Vagina (tissue), 2 donors: ENCODE results near the gene ST6GALNAC3. TPM values are rescaled to one million over a fixed set of nuclear protein-coding genes. Genes with fewer than 3 reads are reported as not detected.

ENCODE experiments used
- DNase-seq, 2 donors: peaks; one replicate each; pipeline ENCODE4 v3.0.0-alpha.2; 2017; ENCODE audit errors: extremely low spot score in 2 of 2
- H3K27ac ChIP-seq: fragments of 200-600 bp; sonication (generic); one replicate; pipeline ENCODE4 v1.5.1; 2019
- H3K27me3 ChIP-seq: fragments of 200-600 bp; sonication (generic); one replicate; pipeline ENCODE4 v1.5.1; 2019
- H3K36me3 ChIP-seq, 2 donors: fragments of 200-600 bp; sonication (generic); one replicate each; pipeline ENCODE4 v1.5.1; 2017 to 2019
- H3K4me1 ChIP-seq: fragments of 200-600 bp; sonication (generic); one replicate; pipeline ENCODE4 v1.5.1; 2019
- H3K4me3 ChIP-seq, 2 donors: fragments of 200-600 bp; sonication (generic); 1 replicate in 1 of 2; 2 replicates in 1 of 2; pipeline ENCODE4 v1.5.1; 2016 to 2019
- H3K9me3 ChIP-seq: fragments of 200-600 bp; sonication (generic); one replicate; pipeline ENCODE4 v1.5.1; 2019
- POLR2A ChIP-seq, 2 donors: fragments of 450-650 bp; IDR thresholded peaks; one replicate each; pipeline ENCODE4 v1.6.1; 2017; ENCODE audit warnings: antibody characterized with exemption in 2 of 2, mild to moderate bottlenecking in 2 of 2, moderate library complexity in 2 of 2
- POLR2AphosphoS5 ChIP-seq, 2 donors: sonication (generic); formaldehyde crosslinking; IDR thresholded peaks; one replicate each; pipeline ENCODE4 v1.9.0; 2017; ENCODE audit warnings: antibody characterized with exemption in 2 of 2, mild to moderate bottlenecking in 2 of 2, low read depth in 1 of 2; ENCODE audit not compliant: insufficient read depth in 1 of 2
- intact Hi-C: fragments of 100-400 bp; cut with DNase I; formaldehyde crosslinking; loops from one replicate; pipeline ENCODE4 v1.15.1; 2023
- total RNA-seq: library from RNA; depleted of rRNA; stranded (reverse); fragments of >200 nt; gene quantifications from one replicate; pipeline ENCODE4 v1.2.3, GENCODE V29; 2016
- TF ChIP-seq, protein P1 (sequence below), 3 experiments: fragments of 450-650 bp in 2 of 3; fragments of 200-600 bp in 1 of 3; sonication (generic) in 1 of 3; IDR thresholded peaks; one replicate each; pipeline ENCODE4 v1.5.1; 2017 to 2019; ENCODE audit warnings: antibody characterized with exemption in 3 of 3, mild to moderate bottlenecking in 2 of 3, moderate library complexity in 2 of 3

Gene ST6GALNAC3
- total RNA-seq, 1 donor from 2014 or later, result 21.1 TPM

DNA sequence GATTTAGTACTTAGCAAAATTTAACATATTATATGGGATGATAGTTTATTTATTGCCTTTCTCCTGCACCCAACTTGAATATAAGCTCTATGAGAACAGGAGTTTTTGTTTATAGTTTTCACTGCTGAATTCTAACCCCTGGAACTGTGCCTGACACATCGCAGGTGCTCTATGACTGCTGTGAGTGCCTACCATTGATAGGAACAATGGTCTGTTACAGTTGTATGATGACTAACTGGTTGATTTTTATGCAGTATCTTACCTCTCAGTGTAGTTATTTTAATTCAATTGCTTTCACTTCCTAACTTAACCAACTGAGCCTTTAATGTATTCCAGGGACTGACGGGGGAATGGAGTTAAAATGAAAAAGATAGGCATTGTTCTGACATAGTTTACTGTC lies 336.0 kb downstream of the ST6GALNAC3 start:
- no peak overlapping the region for H3K4me3 ChIP-seq
- H3K27me3 ChIP-seq, result no peaks in the 10 kb centered on the region
- TF ChIP-seq, protein P1, sequence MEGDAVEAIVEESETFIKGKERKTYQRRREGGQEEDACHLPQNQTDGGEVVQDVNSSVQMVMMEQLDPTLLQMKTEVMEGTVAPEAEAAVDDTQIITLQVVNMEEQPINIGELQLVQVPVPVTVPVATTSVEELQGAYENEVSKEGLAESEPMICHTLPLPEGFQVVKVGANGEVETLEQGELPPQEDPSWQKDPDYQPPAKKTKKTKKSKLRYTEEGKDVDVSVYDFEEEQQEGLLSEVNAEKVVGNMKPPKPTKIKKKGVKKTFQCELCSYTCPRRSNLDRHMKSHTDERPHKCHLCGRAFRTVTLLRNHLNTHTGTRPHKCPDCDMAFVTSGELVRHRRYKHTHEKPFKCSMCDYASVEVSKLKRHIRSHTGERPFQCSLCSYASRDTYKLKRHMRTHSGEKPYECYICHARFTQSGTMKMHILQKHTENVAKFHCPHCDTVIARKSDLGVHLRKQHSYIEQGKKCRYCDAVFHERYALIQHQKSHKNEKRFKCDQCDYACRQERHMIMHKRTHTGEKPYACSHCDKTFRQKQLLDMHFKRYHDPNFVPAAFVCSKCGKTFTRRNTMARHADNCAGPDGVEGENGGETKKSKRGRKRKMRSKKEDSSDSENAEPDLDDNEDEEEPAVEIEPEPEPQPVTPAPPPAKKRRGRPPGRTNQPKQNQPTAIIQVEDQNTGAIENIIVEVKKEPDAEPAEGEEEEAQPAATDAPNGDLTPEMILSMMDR (IDR thresholded peaks at IDR 0.05), result no peak
- TF ChIP-seq POLR2A (IDR thresholded peaks at IDR 0.05) (no peak), POLR2AphosphoS5 (IDR thresholded peaks at IDR 0.05; ENCODE audit: insufficient read depth in 1 of 2, low read depth in 1 of 2) (no peak)
- H3K27ac ChIP-seq, result no peak overlapping the region
- H3K4me1 ChIP-seq, result no peaks in the 10 kb centered on the region
- H3K9me3 ChIP-seq, result no peaks in the 10 kb centered on the region
- no peak for DNase-seq
- H3K36me3 ChIP-seq, result no peaks in the 10 kb centered on the region
- intact Hi-C loops, result no loop called here

- no peak for DNase-seq
- intact Hi-C loops, result no loop called here
- Histone ChIP-seq H3K36me3 (no peaks in the 10 kb centered on the region), H3K9me3 (no peaks in the 10 kb centered on the region), H3K4me1 (no peaks in the 10 kb centered on the region), H3K4me3 (no peak overlapping the region), H3K27me3 (no peaks in the 10 kb centered on the region), H3K27ac (no peak overlapping the region)
- TF ChIP-seq POLR2AphosphoS5 (IDR thresholded peaks at IDR 0.05; ENCODE audit: insufficient read depth in 1 of 2, low read depth in 1 of 2), result no peak
- TF ChIP-seq, protein P1 (IDR thresholded peaks at IDR 0.05), result no peak
- no peak for TF ChIP-seq POLR2A (IDR thresholded peaks at IDR 0.05)
Observed at GRCh38 chr1:76418531-76418930, 344.0 kb downstream of the ST6GALNAC3 start.

- intact Hi-C loops, result no loop called here
- no peak overlapping the region for H3K27ac ChIP-seq
- H3K36me3 ChIP-seq, result no peaks in the 10 kb centered on the region
- no peaks in the 10 kb centered on the region for H3K9me3 ChIP-seq
- no peaks in the 10 kb centered on the region for H3K4me1 ChIP-seq
- no peak overlapping the region for H3K4me3 ChIP-seq
- TF ChIP-seq, protein P1 (IDR thresholded peaks at IDR 0.05), result no peak
- no peak for TF ChIP-seq POLR2A (IDR thresholded peaks at IDR 0.05)
- TF ChIP-seq POLR2AphosphoS5 (IDR thresholded peaks at IDR 0.05; ENCODE audit: insufficient read depth in 1 of 2, low read depth in 1 of 2), result no peak
- H3K27me3 ChIP-seq, result no peaks in the 10 kb centered on the region
- DNase-seq, result no peak
Observed at GRCh38 chr1:76419603-76420002, 345.1 kb downstream of the ST6GALNAC3 start.

- no peaks in the 10 kb centered on the region for H3K4me1 ChIP-seq
- no peak for DNase-seq
- H3K9me3 ChIP-seq, result no peaks in the 10 kb centered on the region
- H3K27ac ChIP-seq, result no peak overlapping the region
- TF ChIP-seq POLR2A (IDR thresholded peaks at IDR 0.05), result no peak
- TF ChIP-seq, protein P1 (IDR thresholded peaks at IDR 0.05), result no peak
- TF ChIP-seq POLR2AphosphoS5 (IDR thresholded peaks at IDR 0.05; ENCODE audit: insufficient read depth in 1 of 2, low read depth in 1 of 2), result no peak
- no peaks in the 10 kb centered on the region for H3K36me3 ChIP-seq
- no peak overlapping the region for H3K4me3 ChIP-seq
- H3K27me3 ChIP-seq, result no peaks in the 10 kb centered on the region
- intact Hi-C loops, result no loop called here
Observed at GRCh38 chr1:76425201-76426145, 350.9 kb downstream of the ST6GALNAC3 start.

GRCh38 chr1:76426606-76427005 lies 352.1 kb downstream of the ST6GALNAC3 start:
- no peak for TF ChIP-seq POLR2AphosphoS5 (IDR thresholded peaks at IDR 0.05; ENCODE audit: insufficient read depth in 1 of 2, low read depth in 1 of 2)
- TF ChIP-seq, protein P1 (IDR thresholded peaks at IDR 0.05), result no peak
- TF ChIP-seq POLR2A (IDR thresholded peaks at IDR 0.05), result no peak
- Histone ChIP-seq H3K9me3 (no peaks in the 10 kb centered on the region), H3K36me3 (no peaks in the 10 kb centered on the region), H3K4me1 (no peaks in the 10 kb centered on the region), H3K27ac (no peak overlapping the region), H3K4me3 (no peak overlapping the region), H3K27me3 (no peaks in the 10 kb centered on the region)
- intact Hi-C loops, result no loop called here
- no peak for DNase-seq
